ENCODE results near the gene OLA1.

DNA sequence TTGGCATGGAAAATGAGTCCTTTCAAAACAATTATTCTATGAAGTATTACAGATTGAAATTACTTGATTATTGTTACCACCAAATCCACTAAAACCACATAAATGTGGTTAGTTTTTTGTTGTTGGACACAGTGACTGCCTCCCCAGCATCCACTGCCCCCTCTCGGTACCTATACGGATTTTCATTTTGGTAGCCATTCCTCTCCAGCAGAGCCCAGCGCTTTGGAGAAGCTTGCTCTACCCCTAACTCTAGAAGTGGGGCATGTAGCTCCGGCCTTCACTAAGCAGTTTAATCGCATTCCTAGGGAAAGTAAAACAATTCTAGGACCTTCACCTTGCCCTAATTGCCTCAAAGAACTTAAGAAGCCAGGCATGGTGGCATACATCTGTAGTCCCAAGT lies 24.2 kb downstream of the OLA1 start:
- TF ChIP-seq, protein P1, sequence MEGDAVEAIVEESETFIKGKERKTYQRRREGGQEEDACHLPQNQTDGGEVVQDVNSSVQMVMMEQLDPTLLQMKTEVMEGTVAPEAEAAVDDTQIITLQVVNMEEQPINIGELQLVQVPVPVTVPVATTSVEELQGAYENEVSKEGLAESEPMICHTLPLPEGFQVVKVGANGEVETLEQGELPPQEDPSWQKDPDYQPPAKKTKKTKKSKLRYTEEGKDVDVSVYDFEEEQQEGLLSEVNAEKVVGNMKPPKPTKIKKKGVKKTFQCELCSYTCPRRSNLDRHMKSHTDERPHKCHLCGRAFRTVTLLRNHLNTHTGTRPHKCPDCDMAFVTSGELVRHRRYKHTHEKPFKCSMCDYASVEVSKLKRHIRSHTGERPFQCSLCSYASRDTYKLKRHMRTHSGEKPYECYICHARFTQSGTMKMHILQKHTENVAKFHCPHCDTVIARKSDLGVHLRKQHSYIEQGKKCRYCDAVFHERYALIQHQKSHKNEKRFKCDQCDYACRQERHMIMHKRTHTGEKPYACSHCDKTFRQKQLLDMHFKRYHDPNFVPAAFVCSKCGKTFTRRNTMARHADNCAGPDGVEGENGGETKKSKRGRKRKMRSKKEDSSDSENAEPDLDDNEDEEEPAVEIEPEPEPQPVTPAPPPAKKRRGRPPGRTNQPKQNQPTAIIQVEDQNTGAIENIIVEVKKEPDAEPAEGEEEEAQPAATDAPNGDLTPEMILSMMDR (IDR thresholded peaks at IDR 0.05; ENCODE audit: poor library complexity, severe bottlenecking) = no peak
- TF ChIP-seq MXI1 (conservative IDR thresholded peaks at IDR 0.05; ENCODE audit: poor library complexity, severe bottlenecking) (no peak), POLR2AphosphoS5 (IDR thresholded peaks at IDR 0.05) (no peak), RAD21 (conservative IDR thresholded peaks at IDR 0.05) (no peak), TAF1 (IDR thresholded peaks at IDR 0.05; ENCODE audit: low read depth) (no peak), SMC3 (conservative IDR thresholded peaks at IDR 0.05; ENCODE audit: poor library complexity) (no peak), EZH2 (IDR thresholded peaks at IDR 0.05; ENCODE audit: borderline replicate concordance, insufficient read depth, low read length, poor library complexity, severe bottlenecking) (no peak), EP300 (conservative IDR thresholded peaks at IDR 0.05; ENCODE audit: poor library complexity, severe bottlenecking) (no peak)
- TF ChIP-seq, protein P2, sequence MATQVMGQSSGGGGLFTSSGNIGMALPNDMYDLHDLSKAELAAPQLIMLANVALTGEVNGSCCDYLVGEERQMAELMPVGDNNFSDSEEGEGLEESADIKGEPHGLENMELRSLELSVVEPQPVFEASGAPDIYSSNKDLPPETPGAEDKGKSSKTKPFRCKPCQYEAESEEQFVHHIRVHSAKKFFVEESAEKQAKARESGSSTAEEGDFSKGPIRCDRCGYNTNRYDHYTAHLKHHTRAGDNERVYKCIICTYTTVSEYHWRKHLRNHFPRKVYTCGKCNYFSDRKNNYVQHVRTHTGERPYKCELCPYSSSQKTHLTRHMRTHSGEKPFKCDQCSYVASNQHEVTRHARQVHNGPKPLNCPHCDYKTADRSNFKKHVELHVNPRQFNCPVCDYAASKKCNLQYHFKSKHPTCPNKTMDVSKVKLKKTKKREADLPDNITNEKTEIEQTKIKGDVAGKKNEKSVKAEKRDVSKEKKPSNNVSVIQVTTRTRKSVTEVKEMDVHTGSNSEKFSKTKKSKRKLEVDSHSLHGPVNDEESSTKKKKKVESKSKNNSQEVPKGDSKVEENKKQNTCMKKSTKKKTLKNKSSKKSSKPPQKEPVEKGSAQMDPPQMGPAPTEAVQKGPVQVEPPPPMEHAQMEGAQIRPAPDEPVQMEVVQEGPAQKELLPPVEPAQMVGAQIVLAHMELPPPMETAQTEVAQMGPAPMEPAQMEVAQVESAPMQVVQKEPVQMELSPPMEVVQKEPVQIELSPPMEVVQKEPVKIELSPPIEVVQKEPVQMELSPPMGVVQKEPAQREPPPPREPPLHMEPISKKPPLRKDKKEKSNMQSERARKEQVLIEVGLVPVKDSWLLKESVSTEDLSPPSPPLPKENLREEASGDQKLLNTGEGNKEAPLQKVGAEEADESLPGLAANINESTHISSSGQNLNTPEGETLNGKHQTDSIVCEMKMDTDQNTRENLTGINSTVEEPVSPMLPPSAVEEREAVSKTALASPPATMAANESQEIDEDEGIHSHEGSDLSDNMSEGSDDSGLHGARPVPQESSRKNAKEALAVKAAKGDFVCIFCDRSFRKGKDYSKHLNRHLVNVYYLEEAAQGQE (IDR thresholded peaks at IDR 0.05; ENCODE audit: borderline replicate concordance) = no peak
